Measurements from ENCODE around the gene NAT16.

DNA sequence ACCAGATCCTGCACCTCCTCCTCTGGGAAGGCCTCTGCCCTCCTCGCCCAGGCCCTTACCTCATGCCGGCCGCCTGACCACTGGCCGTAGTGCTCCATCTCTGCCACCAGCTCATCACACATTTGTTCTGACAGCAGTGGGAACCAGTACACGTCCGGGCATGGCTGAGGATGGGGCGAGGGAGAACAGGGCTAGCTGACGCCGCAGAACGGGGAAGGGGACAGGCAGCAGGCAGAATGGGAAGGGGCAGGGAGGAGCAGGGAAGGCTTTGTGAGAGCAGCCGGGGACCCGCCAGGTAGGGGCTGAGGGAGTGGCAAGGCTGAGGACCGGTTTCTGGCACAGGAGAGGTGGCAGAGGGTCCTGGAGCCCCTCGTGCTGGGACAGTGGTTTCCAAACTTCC is 28.7 kb upstream of the NAT16 start:
- TF ChIP-seq, protein P1, sequence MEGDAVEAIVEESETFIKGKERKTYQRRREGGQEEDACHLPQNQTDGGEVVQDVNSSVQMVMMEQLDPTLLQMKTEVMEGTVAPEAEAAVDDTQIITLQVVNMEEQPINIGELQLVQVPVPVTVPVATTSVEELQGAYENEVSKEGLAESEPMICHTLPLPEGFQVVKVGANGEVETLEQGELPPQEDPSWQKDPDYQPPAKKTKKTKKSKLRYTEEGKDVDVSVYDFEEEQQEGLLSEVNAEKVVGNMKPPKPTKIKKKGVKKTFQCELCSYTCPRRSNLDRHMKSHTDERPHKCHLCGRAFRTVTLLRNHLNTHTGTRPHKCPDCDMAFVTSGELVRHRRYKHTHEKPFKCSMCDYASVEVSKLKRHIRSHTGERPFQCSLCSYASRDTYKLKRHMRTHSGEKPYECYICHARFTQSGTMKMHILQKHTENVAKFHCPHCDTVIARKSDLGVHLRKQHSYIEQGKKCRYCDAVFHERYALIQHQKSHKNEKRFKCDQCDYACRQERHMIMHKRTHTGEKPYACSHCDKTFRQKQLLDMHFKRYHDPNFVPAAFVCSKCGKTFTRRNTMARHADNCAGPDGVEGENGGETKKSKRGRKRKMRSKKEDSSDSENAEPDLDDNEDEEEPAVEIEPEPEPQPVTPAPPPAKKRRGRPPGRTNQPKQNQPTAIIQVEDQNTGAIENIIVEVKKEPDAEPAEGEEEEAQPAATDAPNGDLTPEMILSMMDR (IDR thresholded peaks at IDR 0.05; ENCODE audit: borderline replicate concordance, extremely low read depth, low read length, poor library complexity, severe bottlenecking) = no peak
- no peak for TF ChIP-seq EZH2 (IDR thresholded peaks at IDR 0.05; ENCODE audit: borderline replicate concordance, low read depth, low read length, severe bottlenecking)

Measured in DND-41 (cell line).